BLaER1 treated with 17β-estradiol and CSF1 and Interleukin-3, amounts not matched to agents 10 nM and 100 nM (cell line): ENCODE measurements around the gene NSG1.

Source experiments
- H3K27ac ChIP-seq, 11 experiments: shearing (Covaris generic); formaldehyde crosslinking; 2 replicates each; pipeline ENCODE4 v1.8.1; 2022
- H3K27me3 ChIP-seq, 11 experiments: shearing (Covaris generic); formaldehyde crosslinking; 2 replicates each; pipeline ENCODE4 v1.8.1; 2022
- H3K36me3 ChIP-seq, 11 experiments: shearing (Covaris generic); formaldehyde crosslinking; 2 replicates each; pipeline ENCODE4 v1.8.1; 2022
- H3K4me1 ChIP-seq, 10 experiments: shearing (Covaris generic); formaldehyde crosslinking; 2 replicates each; pipeline ENCODE4 v1.8.1; 2022
- H3K4me2 ChIP-seq, 11 experiments: shearing (Covaris generic); formaldehyde crosslinking; 2 replicates each; pipeline ENCODE4 v1.8.1; 2022
- H3K4me3 ChIP-seq, 10 experiments: shearing (Covaris generic); formaldehyde crosslinking; 2 replicates each; pipeline ENCODE4 v1.8.1; 2022
- H3K9ac ChIP-seq, 11 experiments: shearing (Covaris generic); formaldehyde crosslinking; 2 replicates each; pipeline ENCODE4 v1.8.1; 2022
- H3K9me3 ChIP-seq, 11 experiments: shearing (Covaris generic); formaldehyde crosslinking; replicated peaks in 1 of 11; 2 replicates each; pipeline ENCODE4 v1.8.1; 2022
- H4K20me1 ChIP-seq, 11 experiments: shearing (Covaris generic); formaldehyde crosslinking; 2 replicates each; pipeline ENCODE4 v1.8.1; 2022
- Cebpa-rat ChIP-seq, 11 experiments: shearing (Covaris generic); IDR thresholded peaks; 2 replicates each; pipeline ENCODE4 v1.8.1; 2022

Gene NSG1

GRCh38 chr4:4391866-4392265 lies 5.0 kb downstream of the NSG1 start:
- Histone ChIP-seq H3K4me1 (peaks cover 20 to 54% (median 42%) of the 10 kb centered on the region in 10 experiments), H3K4me3 (no peak overlapping the region), H4K20me1 (peaks cover 0 to 41% (median 12%) of the 10 kb centered on the region in 11 experiments; a peak in 14 of 22 replicates), H3K27ac (peak overlapping the region in 3 of 11 experiments; percentile 21 to 53 (median 29); a peak in 3 of 22 replicates), H3K9ac (no peak overlapping the region), H3K36me3 (no peaks in the 10 kb centered on the region), H3K4me2 (peak overlapping the region in 6 of 11 experiments; percentile 15 to 56 (median 41); a peak in 6 of 22 replicates), H3K9me3 (no peaks in the 10 kb centered on the region), H3K27me3 (peaks cover 57 to 81% (median 75%) of the 10 kb centered on the region in 11 experiments)
- TF ChIP-seq Cebpa-rat (IDR thresholded peaks at IDR 0.05): no peak

- peak in 3 of 11 experiments; percentile 40 to 77 (median 66); a peak in 5 of 22 replicates for TF ChIP-seq Cebpa-rat (IDR thresholded peaks at IDR 0.05)
- peak overlapping the region in 7 of 11 experiments; percentile 7 to 56 (median 38); a peak in 11 of 22 replicates for H3K4me2 ChIP-seq
- H3K36me3 ChIP-seq: no peaks in the 10 kb centered on the region
- H3K27ac ChIP-seq: peak overlapping the region in 3 of 11 experiments; percentile 21 to 53 (median 36); a peak in 4 of 22 replicates
- H3K4me1 ChIP-seq: peaks cover 15 to 53% (median 37%) of the 10 kb centered on the region in 10 experiments
- no peak overlapping the region for H3K4me3 ChIP-seq
- no peak overlapping the region; a peak in 2 of 22 replicates for H3K9ac ChIP-seq
- H3K27me3 ChIP-seq: peaks cover 49 to 81% (median 75%) of the 10 kb centered on the region in 11 experiments
- H4K20me1 ChIP-seq: peaks cover 0 to 33% (median 6%) of the 10 kb centered on the region in 11 experiments; a peak in 12 of 22 replicates
- no peaks in the 10 kb centered on the region for H3K9me3 ChIP-seq
Observed at GRCh38 chr4:4392501-4393183, 5.7 kb downstream of the NSG1 start.

GRCh38 chr4:4394644-4395043 lies 7.7 kb downstream of the NSG1 start:
- no peak overlapping the region for H3K27ac ChIP-seq
- peaks cover 7 to 47% (median 31%) of the 10 kb centered on the region in 10 experiments; a peak in 19 of 20 replicates for H3K4me1 ChIP-seq
- H3K9me3 ChIP-seq: peaks cover under 1 to 6% (median 2%) of the 10 kb centered on the region in 11 experiments; a peak in 12 of 22 replicates
- no peak overlapping the region for H3K9ac ChIP-seq
- peaks cover 30 to 62% (median 55%) of the 10 kb centered on the region in 11 experiments for H3K27me3 ChIP-seq
- H3K4me2 ChIP-seq: no peak overlapping the region
- no peak for TF ChIP-seq Cebpa-rat (IDR thresholded peaks at IDR 0.05)
- H3K36me3 ChIP-seq: no peaks in the 10 kb centered on the region
- peaks cover 0 to 16% (median 0%) of the 10 kb centered on the region in 11 experiments; a peak in 4 of 22 replicates for H4K20me1 ChIP-seq
- H3K4me3 ChIP-seq: no peak overlapping the region

- peak overlapping the region in 8 of 11 experiments; percentile 45 to 72 (median 56); a peak in 15 of 22 replicates for H3K4me2 ChIP-seq
Observed at GRCh38 chr4:4395371-4395770, 8.5 kb downstream of the NSG1 start.

DNA sequence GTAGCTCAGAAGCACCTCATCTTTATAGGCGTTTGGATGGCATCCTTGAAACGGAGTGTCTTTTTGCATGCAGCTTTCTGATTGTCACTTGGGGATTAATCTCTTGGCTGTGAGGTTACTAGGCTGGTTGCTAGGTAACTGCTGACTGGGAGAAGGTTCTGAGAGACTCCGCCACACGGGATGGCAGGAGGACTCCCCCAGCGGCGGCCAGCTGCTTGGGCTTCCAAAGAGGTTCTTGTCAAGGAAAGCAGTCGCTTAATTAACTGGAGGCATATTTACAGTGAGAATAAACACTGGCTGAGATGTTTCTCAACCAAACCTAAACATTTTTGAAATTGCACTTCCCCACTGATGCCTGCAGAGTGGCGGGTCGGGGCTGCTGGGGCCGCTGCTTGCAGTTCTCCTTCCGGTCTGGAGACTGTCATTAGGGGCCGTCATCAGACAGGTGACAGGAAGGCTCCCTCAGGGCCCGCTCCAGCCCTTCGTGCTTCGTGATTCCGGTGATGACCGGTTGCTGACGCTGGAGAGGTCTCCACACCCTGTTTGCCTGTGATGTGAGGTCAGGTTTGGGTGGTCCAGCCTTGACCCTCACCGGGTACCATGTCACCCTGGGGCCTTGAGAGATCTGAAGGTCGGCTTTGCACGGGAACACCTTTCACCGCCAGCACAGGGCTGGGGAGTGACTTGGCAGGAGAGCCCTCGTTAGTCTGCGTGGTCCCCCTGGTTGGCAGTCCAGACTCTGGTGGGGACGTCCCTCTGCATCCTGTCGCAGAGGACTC lies 9.1 kb downstream of the NSG1 start:
- Histone ChIP-seq H3K36me3 (no peaks in the 10 kb centered on the region), H3K4me3 (no peak overlapping the region), H3K27me3 (peaks cover 17 to 49% (median 41%) of the 10 kb centered on the region in 11 experiments), H4K20me1 (peaks cover 0 to 9% (median 0%) of the 10 kb centered on the region in 11 experiments; a peak in 1 of 22 replicates), H3K9ac (peak overlapping the region in 2 of 11 experiments; percentile 4 to 19; a peak in 1 of 22 replicates), H3K27ac (peak overlapping the region in 3 of 11 experiments; percentile 36 to 52 (median 48); a peak in 5 of 22 replicates), H3K9me3 (peaks cover 8 to 13% (median 12%) of the 10 kb centered on the region in 11 experiments; a peak in 15 of 22 replicates), H3K4me2 (peak overlapping the region; percentile 18 to 72 (median 55); a peak in 20 of 22 replicates), H3K4me1 (peaks cover 7 to 47% (median 31%) of the 10 kb centered on the region in 10 experiments; a peak in 19 of 20 replicates)
- TF ChIP-seq Cebpa-rat (IDR thresholded peaks at IDR 0.05): no peak

More at GRCh38 chr4:4395371-4395770, 8.5 kb downstream of the NSG1 start:
- Histone ChIP-seq H3K4me1 (peaks cover 7 to 47% (median 31%) of the 10 kb centered on the region in 10 experiments; a peak in 19 of 20 replicates), H3K36me3 (no peaks in the 10 kb centered on the region), H4K20me1 (peaks cover 0 to 9% (median 0%) of the 10 kb centered on the region in 11 experiments; a peak in 2 of 22 replicates), H3K9ac (no peak overlapping the region), H3K9me3 (peaks cover 8 to 13% (median 10%) of the 10 kb centered on the region in 11 experiments; a peak in 15 of 22 replicates), H3K27ac (no peak overlapping the region), H3K27me3 (peaks cover 23 to 54% (median 48%) of the 10 kb centered on the region in 11 experiments), H3K4me3 (no peak overlapping the region)
- TF ChIP-seq Cebpa-rat (IDR thresholded peaks at IDR 0.05): no peak

DNA sequence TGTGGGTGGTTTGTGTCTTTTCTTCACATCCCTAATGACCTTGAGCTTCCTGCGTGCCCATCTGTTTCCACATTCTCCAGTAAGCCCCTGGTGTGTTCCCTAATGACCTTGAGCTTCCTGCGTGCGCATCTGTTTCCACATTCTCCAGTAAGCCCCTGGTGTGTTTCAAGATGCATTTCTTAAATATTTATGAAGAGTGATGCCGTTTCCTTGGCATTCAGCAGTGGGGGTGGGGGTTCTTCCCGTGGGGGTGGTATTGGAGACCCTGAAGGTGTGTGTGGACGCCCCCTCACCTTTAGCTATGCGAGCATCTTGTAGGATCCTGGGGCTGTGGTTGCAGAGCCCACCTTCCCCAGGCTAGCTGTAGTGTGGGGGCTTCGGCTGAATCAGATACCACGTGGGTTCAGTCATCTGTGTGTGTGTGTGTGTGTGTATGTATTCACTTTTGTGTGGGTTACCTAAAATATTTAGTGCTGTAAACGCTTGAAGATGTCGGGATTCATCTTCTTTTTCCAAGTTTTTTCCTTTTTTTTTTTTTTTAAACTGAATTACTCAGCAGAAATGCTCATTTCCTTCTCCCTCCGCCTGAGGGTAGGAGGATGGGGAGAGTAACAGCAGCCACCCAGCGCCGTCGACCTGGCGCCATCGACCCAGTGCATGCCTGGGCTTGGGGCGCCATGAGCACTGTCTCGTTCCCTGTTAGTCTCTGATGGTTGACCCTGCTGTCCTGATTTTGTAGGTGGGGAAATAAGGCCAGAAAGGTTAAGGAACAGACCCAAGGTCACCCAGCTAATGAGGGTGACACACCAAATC lies 9.9 kb downstream of the NSG1 start:
- Histone ChIP-seq H3K9ac (peak overlapping the region in 2 of 11 experiments; percentile 4 to 19; a peak in 1 of 22 replicates), H3K4me2 (peak overlapping the region in 10 of 11 experiments; percentile 38 to 72 (median 56); a peak in 19 of 22 replicates), H3K36me3 (no peaks in the 10 kb centered on the region), H3K27me3 (peaks cover 17 to 43% (median 37%) of the 10 kb centered on the region in 11 experiments), H3K4me3 (no peak overlapping the region), H4K20me1 (peaks cover 0 to 9% (median 0%) of the 10 kb centered on the region in 11 experiments; a peak in 1 of 22 replicates), H3K9me3 (peaks cover 8 to 13% (median 12%) of the 10 kb centered on the region in 11 experiments; a peak in 15 of 22 replicates), H3K27ac (peak overlapping the region in 3 of 11 experiments; percentile 14 to 52 (median 27); a peak in 5 of 22 replicates), H3K4me1 (peaks cover 7 to 47% (median 31%) of the 10 kb centered on the region in 10 experiments; a peak in 19 of 20 replicates)
- TF ChIP-seq Cebpa-rat (IDR thresholded peaks at IDR 0.05): no peak

GRCh38 chr4:4397441-4397819 lies 10.5 kb downstream of the NSG1 start:
- Histone ChIP-seq H3K4me2 (peak overlapping the region in 3 of 11 experiments; percentile 57 to 72 (median 66); a peak in 4 of 22 replicates), H3K4me1 (peaks cover 7 to 41% (median 26%) of the 10 kb centered on the region in 10 experiments; a peak in 19 of 20 replicates), H3K9me3 (peaks cover 8 to 13% (median 12%) of the 10 kb centered on the region in 11 experiments; a peak in 15 of 22 replicates), H3K27me3 (peaks cover 17 to 43% (median 37%) of the 10 kb centered on the region in 11 experiments), H3K36me3 (no peaks in the 10 kb centered on the region), H3K27ac (peak overlapping the region in 3 of 11 experiments; percentile 14 to 52 (median 27); a peak in 4 of 22 replicates), H4K20me1 (peaks cover 0 to 9% (median 0%) of the 10 kb centered on the region in 11 experiments; a peak in 1 of 22 replicates), H3K9ac (no peak overlapping the region), H3K4me3 (no peak overlapping the region)
- TF ChIP-seq Cebpa-rat (IDR thresholded peaks at IDR 0.05): no peak
